Cardiac fibroblast (primary cell): ENCODE results near the gene GPT2.

Experiments used
- DNase-seq, 2 donors: peaks; one replicate each; pipeline versions ENCODE4 v3.0.0 to v3.0.0-alpha.2; 2010; ENCODE audit warnings: low read depth in 2 of 2
- H3K4me3 ChIP-seq, 2 donors: replicated peaks in 1 of 2; 1 replicate in 1 of 2; 2 replicates in 1 of 2; pipeline ENCODE4 v1.5.1; 2011; ENCODE audit warnings: low read depth in 2 of 2, low read length in 2 of 2, mild to moderate bottlenecking in 2 of 2, moderate library complexity in 1 of 2
- TF ChIP-seq, protein P1 (sequence below): IDR thresholded peaks from one replicate; pipeline ENCODE4 v1.5.1; 2011; ENCODE audit warnings: low read depth, mild to moderate bottlenecking, low read length, inconsistent platforms

GPT2 gene

DNA sequence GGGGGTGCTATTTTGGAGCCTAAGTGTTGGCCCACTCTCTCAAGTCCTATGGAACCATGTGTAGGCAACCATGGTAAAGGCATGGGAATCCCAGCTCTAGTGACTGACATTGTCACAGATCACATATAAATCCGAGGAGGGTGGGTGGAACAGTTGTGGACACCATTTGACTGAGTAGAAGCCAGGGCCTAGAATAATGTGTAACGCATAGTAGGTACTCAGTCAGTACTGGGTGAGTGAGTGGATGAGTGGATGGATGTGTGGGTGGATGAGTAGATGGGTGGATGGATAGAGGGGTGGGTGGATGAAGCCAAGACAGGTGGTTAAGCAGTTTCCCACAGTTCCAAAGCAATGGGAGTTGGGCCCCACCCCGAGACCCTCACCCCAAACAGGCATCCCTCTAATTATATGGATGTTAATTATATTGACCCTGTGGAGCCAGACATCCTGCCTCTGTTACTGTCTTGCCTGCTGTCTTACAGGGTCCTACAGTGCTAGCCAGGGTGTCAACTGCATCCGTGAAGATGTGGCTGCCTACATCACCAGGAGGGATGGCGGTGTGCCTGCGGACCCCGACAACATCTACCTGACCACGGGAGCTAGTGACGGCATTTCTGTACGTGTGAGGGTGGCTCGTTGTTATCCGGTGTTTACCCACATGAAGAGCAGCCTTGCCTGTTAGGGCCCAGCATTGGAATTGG, 22.3 kb downstream of the GPT2 start:
- no peak overlapping the region for H3K4me3 ChIP-seq
- no peak for DNase-seq
- TF ChIP-seq, protein P1, sequence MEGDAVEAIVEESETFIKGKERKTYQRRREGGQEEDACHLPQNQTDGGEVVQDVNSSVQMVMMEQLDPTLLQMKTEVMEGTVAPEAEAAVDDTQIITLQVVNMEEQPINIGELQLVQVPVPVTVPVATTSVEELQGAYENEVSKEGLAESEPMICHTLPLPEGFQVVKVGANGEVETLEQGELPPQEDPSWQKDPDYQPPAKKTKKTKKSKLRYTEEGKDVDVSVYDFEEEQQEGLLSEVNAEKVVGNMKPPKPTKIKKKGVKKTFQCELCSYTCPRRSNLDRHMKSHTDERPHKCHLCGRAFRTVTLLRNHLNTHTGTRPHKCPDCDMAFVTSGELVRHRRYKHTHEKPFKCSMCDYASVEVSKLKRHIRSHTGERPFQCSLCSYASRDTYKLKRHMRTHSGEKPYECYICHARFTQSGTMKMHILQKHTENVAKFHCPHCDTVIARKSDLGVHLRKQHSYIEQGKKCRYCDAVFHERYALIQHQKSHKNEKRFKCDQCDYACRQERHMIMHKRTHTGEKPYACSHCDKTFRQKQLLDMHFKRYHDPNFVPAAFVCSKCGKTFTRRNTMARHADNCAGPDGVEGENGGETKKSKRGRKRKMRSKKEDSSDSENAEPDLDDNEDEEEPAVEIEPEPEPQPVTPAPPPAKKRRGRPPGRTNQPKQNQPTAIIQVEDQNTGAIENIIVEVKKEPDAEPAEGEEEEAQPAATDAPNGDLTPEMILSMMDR: no peak

GRCh38 chr16:46907061-46907774, 23.1 kb downstream of the GPT2 start:
- no peak for DNase-seq
- no peak overlapping the region for H3K4me3 ChIP-seq
- TF ChIP-seq, protein P1: no peak

GRCh38 chr16:46908540-46909372, 24.6 kb downstream of the GPT2 start:
- DNase-seq: peak; percentile 73 to 75
- H3K4me3 ChIP-seq: no peak overlapping the region
- TF ChIP-seq, protein P1: peak; percentile 57

DNA sequence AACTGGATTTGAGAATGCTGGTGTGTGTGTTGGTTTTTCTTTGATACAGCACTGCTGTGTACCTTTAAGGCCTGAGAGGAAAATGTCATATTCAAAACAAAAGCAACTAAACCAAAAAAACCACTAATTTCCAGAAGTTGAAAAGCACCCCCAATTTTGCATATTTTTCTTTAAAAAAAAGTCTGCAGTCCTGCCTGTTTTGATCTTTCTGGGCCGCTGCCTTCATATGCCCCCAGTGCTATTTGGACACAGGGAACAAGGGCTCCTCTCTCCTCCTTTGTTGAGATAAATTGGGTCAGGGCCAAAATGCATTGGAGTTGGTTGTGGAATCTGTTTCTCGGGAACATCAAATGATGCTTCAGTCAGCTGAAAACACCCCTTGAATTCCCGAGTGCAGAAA, 26.9 kb downstream of the GPT2 start:
- TF ChIP-seq, protein P1: no peak
- no peak for DNase-seq
- H3K4me3 ChIP-seq: no peak overlapping the region

DNA sequence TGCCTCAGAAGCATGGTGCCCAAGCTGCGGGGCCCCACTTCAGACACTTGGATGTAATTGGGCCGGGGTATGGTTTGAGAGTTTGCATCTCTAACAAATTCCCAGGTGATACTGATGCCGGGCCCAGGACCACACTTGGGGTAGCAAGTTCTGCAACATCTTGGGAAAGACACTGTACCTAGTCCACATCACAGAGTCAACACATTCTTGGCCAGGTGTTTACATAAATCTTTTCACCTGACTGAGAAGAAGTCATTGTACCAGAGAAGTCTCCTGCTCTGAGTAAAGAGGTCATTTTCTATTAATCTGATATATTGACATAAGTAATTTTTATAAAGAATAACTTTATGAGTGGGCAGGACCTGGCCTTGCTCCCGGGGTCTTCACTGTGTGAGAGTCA, 27.5 kb downstream of the GPT2 start:
- H3K4me3 ChIP-seq: no peak overlapping the region
- TF ChIP-seq, protein P1: no peak
- no peak for DNase-seq

DNA sequence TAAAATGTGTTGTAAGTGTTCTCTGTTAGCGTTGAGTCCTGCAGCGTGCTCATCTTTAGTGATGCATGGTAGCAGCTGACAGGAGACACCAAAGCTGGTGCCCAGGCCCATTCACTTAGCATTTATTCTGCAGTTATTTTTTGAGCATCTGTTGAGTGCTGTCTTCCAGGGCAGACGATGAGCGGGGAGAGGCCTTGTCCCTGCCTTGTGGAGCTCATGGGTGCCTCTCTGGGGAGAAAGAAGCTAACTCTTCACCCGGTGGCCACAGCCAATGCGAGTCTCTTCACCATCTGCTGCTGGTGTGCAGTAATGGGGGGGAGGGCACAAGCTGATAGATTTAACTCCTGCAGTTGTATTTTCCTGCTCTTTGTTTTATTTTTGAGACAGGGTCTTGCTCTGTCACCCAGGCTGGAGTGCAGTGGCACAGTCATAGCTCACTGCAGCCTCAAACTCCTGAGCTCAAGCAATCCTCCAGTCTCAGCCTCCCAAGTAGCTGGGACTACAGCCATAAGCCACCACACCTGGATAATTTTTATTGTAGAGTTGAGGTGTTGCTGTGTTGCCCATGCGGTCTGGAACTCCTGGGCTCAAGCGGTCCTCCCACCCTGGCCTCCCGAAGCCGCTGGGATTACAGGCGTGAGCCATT, 30.5 kb downstream of the GPT2 start:
- TF ChIP-seq, protein P1: no peak
- DNase-seq: no peak
- no peak overlapping the region for H3K4me3 ChIP-seq
